Gastroesophageal sphincter (tissue), 3 donors: ENCODE results near the gene CCR7.

Experiments used
- EP300 ChIP-seq: sonication (generic); formaldehyde crosslinking; IDR thresholded peaks from one replicate; pipeline ENCODE4 v1.6.1; 2017; ENCODE audit warnings: antibody characterized with exemption, mild to moderate bottlenecking
- TF ChIP-seq, protein P1 (sequence below), 4 experiments: fragments of 200-600 bp in 2 of 4; fragments of 450-650 bp in 2 of 4; sonication (generic) in 1 of 4; IDR thresholded peaks; one replicate each; pipeline ENCODE4 v1.5.1; 2017 to 2019; ENCODE audit warnings: antibody characterized with exemption in 4 of 4, mild to moderate bottlenecking in 2 of 4, moderate library complexity in 2 of 4

GRCh38 chr17:40533896-40534295 is 31.4 kb downstream of the CCR7 start:
- TF ChIP-seq, protein P1, sequence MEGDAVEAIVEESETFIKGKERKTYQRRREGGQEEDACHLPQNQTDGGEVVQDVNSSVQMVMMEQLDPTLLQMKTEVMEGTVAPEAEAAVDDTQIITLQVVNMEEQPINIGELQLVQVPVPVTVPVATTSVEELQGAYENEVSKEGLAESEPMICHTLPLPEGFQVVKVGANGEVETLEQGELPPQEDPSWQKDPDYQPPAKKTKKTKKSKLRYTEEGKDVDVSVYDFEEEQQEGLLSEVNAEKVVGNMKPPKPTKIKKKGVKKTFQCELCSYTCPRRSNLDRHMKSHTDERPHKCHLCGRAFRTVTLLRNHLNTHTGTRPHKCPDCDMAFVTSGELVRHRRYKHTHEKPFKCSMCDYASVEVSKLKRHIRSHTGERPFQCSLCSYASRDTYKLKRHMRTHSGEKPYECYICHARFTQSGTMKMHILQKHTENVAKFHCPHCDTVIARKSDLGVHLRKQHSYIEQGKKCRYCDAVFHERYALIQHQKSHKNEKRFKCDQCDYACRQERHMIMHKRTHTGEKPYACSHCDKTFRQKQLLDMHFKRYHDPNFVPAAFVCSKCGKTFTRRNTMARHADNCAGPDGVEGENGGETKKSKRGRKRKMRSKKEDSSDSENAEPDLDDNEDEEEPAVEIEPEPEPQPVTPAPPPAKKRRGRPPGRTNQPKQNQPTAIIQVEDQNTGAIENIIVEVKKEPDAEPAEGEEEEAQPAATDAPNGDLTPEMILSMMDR (IDR thresholded peaks at IDR 0.05), result no peak
- TF ChIP-seq EP300, result no peak
